DMS53 treated with DMSO at 0.1 percent for 48 hours (cell line): ENCODE measurements around the gene FN3K.
A peak's percentile ranks its signal among the peaks of the same experiment; 100 is the strongest.

Experiments
- DNase-seq: peaks from one replicate; lab custom pipeline; 2025; ENCODE audit not compliant: unreplicated experiment; lab: John Stamatoyannopoulos, UW

The FN3K gene

GRCh38 chr17:82734987-82735866 lies at the start of gene FN3K:
TSS of gene FN3K (plus strand) at chr17:82735615. CDS start at chr17:82735637, 22 bp downstream.
- peak; percentile 58 for DNase-seq

- DNase-seq = no peak
These were observed 48.8 kb upstream of the FN3K start for GRCh38 chr17:82686366-82687324.

GRCh38 chr17:82687375-82687861 lies 48.0 kb upstream of the FN3K start:
- DNase-seq = no peak

- DNase-seq = no peak
These were observed 47.5 kb upstream of the FN3K start for GRCh38 chr17:82687871-82688270.

- no peak for DNase-seq
These were observed 46.3 kb upstream of the FN3K start for GRCh38 chr17:82689077-82689476.

- DNase-seq = no peak
These were observed 44.5 kb upstream of the FN3K start for GRCh38 chr17:82690786-82691489.

GRCh38 chr17:82691714-82692113 lies 43.7 kb upstream of the FN3K start:
- no peak for DNase-seq

GRCh38 chr17:82692268-82692667 lies 43.1 kb upstream of the FN3K start:
- DNase-seq = no peak

- DNase-seq = no peak
These were observed 42.1 kb upstream of the FN3K start for GRCh38 chr17:82693168-82693867.

GRCh38 chr17:82694647-82695046 lies 40.8 kb upstream of the FN3K start:
- no peak for DNase-seq

GRCh38 chr17:82696259-82696658 lies 39.2 kb upstream of the FN3K start:
- no peak for DNase-seq

GRCh38 chr17:82696916-82697807 lies 38.3 kb upstream of the FN3K start:
- no peak for DNase-seq

- no peak for DNase-seq
These were observed 37.7 kb upstream of the FN3K start for GRCh38 chr17:82697808-82698064.

GRCh38 chr17:82698065-82698973 lies 37.1 kb upstream of the FN3K start, which contains the start of gene RAB40B:
TSS of gene RAB40B (minus strand) at chr17:82698698. CDS start at chr17:82698596, 102 bp downstream.
- peak; percentile 91 for DNase-seq

- no peak for DNase-seq
These were observed 36.4 kb upstream of the FN3K start for GRCh38 chr17:82698974-82699442.

- no peak for DNase-seq
These were observed 35.9 kb upstream of the FN3K start for GRCh38 chr17:82699551-82699950.

GRCh38 chr17:82702231-82702927 lies 33.0 kb upstream of the FN3K start:
- DNase-seq = no peak
